GM18951 (cell line): ENCODE measurements around the gene FBN2.

ENCODE experiments used
- POLR2A ChIP-seq: IDR thresholded peaks from 4 replicates; pipeline ENCODE4 v1.6.1; 2011; ENCODE audit warnings: mild to moderate bottlenecking; ENCODE audit not compliant: insufficient read length, insufficient read depth; ENCODE audit errors: extremely low read depth
- in situ Hi-C: fragments of 300-500 bp; cut with MboI; formaldehyde crosslinking; loops from one replicate; pipeline ENCODE4 v1.12.0; 2022; ENCODE audit warnings: low sequenced_read_pairs, mixed read lengths, inconsistent platforms; ENCODE audit not compliant: unreplicated experiment

Gene FBN2

DNA sequence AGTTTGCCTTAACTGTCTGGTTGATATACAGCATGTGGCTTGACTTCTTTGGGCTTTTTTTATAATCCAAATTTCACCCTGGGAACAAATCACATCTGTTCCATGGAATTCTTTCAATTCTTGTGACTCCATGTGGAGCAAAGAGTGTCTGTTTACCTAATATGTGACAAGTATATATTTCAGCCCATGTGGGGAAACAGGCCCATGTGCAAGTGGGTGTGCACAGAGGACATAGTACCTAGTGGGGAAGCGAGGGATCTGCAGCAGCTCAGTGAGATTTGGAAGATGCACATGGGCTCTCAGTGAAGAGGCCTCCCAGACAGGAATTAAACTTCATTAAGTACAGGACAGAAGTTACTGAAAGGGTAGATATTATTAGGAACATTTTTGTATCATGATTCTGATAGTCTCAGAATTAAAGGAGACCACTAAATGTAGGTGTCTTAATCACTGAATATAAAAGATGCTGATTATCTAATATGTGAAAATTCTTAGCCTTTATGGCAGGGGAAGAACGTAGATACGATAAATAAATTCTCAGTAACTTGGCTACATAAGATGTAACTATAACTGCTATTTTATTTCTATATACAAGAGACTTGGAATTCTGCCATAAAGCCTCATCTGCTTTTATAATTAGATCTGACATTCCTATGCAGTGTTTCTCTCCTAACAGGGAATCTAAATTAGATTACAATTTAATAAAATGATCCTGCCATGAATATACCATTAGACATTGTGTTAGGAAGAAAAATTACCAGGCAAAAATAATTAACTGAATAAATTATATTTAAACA, 273.3 kb downstream of the FBN2 start:
- TF ChIP-seq POLR2A: no peak
- in situ Hi-C loops: no loop called here

DNA sequence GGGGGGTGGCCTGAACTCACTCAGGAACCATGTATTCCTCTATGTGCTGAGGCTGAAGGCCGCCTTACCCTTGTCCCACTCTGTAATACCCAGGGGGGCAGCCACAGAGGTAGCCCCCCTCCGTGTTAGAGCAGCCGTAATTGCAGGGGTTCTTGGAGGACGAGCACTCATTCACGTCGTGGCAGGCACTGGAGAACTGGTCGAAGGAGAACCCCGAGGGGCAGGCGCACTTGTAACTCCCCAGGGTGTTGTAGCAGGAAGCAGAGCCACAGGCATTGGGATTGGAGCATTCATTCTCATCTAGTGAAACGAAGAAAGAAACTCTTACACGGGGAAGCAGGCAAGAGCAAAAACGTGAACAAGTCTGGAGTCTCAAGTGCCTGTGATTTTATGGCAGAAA, 274.7 kb downstream of the FBN2 start:
- no peak for TF ChIP-seq POLR2A
- in situ Hi-C loops: no loop called here

- in situ Hi-C loops: no loop called here
- TF ChIP-seq POLR2A: no peak
These were observed 275.1 kb downstream of the FBN2 start for GRCh38 chr5:128262911-128263310.

- no peak for TF ChIP-seq POLR2A
- in situ Hi-C loops: no loop called here
These were observed 278.4 kb downstream of the FBN2 start for GRCh38 chr5:128259607-128260021.

DNA sequence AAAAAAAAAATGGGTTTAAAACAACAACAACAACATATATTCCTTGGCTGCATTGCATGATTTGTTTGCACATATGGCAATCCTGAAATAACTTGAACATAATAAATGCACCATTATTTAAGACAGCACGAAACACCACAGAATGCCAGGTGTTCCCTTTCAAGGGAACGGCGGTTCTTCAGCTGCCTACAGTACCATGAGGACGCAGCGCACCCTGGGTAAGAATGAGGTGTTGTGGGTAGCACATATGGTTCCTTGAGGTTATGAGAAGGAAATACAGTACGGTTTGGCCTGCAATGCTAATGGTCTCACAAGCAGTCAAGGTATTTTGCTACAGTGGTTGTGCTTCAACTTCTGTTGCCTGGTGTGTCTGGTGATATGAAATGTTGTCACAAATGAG, 279.7 kb downstream of the FBN2 start:
- no peak for TF ChIP-seq POLR2A
- in situ Hi-C loops: no loop called here

- TF ChIP-seq POLR2A: no peak
- in situ Hi-C loops: no loop called here
These were observed 281.0 kb downstream of the FBN2 start for GRCh38 chr5:128257076-128257475.

- in situ Hi-C loops: no loop called here
- TF ChIP-seq POLR2A: no peak
These were observed 283.3 kb downstream of the FBN2 start for GRCh38 chr5:128254789-128255188.

- no peak for TF ChIP-seq POLR2A
- in situ Hi-C loops: no loop called here
These were observed 284.2 kb downstream of the FBN2 start for GRCh38 chr5:128253880-128254279.

GRCh38 chr5:128253161-128253560, 284.9 kb downstream of the FBN2 start:
- TF ChIP-seq POLR2A: no peak
- in situ Hi-C loops: no loop called here

DNA sequence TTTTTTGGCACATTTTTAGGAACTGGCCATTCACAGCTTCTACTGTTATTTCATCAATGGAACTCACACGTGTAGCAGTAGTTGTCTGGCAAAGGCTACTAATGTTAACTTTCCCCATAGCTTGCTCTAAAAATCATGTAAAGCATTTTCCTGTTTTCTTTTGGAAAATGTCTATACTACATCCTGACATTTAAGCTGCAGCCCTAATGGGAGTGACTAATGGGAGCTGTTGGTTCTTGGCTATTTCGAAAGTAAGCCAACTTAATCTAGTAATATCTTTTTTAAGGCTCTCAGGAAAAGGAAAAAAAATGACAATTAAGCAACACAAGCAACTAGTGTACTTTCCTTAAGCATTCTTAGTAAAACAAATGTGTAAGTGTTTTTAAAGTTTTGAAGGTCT, 285.3 kb downstream of the FBN2 start:
- in situ Hi-C loops: no loop called here
- no peak for TF ChIP-seq POLR2A

DNA sequence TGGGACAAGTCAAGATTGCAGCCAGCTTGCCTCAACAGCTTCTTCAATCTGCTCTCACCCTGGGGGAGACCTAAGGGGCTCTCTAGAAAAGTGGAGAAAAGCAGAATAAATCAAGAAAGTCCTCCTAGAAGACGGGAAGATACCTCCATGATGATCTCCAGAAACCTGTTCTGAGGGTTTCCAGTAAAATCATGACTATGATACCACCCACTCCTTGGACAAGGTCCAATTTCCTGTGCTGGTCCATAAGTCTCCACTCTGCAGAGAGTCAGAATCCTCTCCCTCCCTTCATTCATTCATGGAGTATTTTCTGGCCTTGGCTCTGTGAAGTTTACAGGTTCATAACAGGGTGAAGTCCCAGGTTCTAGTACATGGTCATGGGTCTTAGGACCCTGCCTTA, 285.8 kb downstream of the FBN2 start:
- no peak for TF ChIP-seq POLR2A
- in situ Hi-C loops: no loop called here

- no peak for TF ChIP-seq POLR2A
- in situ Hi-C loops: no loop called here
These were observed 292.1 kb downstream of the FBN2 start for GRCh38 chr5:128245974-128246373.

DNA sequence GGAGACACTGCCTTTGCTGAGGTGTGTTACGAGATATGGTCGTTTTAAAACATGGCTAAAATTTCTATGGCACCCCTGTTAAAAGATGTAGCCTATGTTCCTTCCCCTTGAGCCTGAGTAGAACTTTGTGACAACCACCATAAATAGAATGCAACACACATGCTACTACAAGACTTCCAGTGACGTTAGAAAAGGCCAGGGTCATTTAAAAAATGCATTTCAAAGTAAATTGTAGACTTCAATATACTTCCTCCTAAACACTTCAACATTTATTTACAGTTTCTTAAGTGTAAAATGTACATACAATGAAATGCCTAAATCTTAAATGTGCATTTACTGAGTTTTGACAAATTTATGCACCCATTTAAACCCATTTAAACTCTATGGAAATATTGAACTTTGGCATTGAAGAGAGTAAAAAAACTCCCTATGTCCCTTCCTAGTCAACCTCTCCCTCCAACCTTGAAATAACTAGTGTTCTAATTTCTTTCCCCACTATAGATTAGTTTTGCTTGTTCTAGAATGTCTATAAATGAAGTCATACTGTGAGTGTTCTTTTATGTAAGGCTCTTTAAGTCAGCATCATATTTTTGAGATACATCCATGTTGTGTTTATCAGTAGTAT, 294.0 kb downstream of the FBN2 start:
- no peak for TF ChIP-seq POLR2A
- in situ Hi-C loops: no loop called here

DNA sequence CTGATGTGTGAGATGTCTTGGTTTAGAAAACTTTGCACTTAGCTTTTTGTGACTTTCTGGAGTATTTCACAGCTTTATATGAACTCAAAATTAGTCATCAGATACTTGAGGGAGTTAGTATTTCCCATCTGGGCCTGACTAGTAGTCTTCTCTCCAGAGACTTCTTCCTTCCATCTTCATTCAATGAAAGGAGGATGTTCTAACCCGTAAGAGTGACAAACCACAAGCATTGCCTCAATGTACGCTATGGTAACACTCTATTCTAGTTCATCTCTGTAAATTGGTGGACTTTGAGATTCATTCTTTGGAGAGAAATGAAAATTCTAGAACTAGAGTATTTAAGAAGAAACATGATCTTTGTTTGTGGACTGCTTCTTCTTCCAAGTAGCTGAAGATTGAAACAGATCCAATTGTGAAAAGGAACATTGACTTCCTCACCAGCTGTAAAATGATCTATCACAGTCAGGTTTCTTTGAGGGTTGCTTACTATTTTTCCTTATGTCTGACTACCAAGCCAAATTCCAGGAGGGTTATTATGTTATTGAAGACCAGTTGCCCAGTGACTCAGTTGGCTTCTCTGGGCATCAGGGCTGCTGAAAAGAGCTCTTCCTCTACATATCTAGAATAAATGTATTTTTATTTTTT, 296.9 kb downstream of the FBN2 start:
- in situ Hi-C loops: no loop called here
- no peak for TF ChIP-seq POLR2A
